GM12878 (cell line): ENCODE data around the gene WDR93. TPM values are rescaled to one million over a fixed set of nuclear protein-coding genes. Genes with fewer than 3 reads are reported as not detected.

Experiments
- ATAC-seq: fragments of 200-7000 bp; cut with Tn5 transposase; 3 replicates; pipeline ENCODE4 v1.9.1; 2020; ENCODE audit warnings: mild to moderate bottlenecking, moderate library complexity
- BruUV-seq: library from RNA; stranded (reverse); fragments of 400-500 nt; replicated peaks from 2 replicates; lab custom pipeline; 2021; lab: Mats Ljungman, UMichigan
- CTCF ChIA-PET: fragments of 300-600 bp; sonication (Branson Sonifier 250); formaldehyde crosslinking; extraction: SDS; loops from one replicate; lab custom pipeline; 2021; ENCODE audit warnings: inconsistent platforms; lab: Yijun Ruan, JAX
- POLR2A ChIA-PET: fragments of 350-600 bp; formaldehyde crosslinking; extraction: SDS; loops from one replicate; lab custom pipeline; 2021; ENCODE audit warnings: inconsistent platforms; lab: Charles Lee
- RAD21 ChIA-PET: fragments of 300-600 bp; sonication (Branson Sonifier 250); formaldehyde crosslinking; loops from one replicate; lab custom pipeline; 2023; ENCODE audit warnings: antibody characterized with exemption; ENCODE audit not compliant: unreplicated experiment; lab: Charles Lee
- SMC1A ChIA-PET: fragments of 300-600 bp; sonication (Branson Sonifier 250); formaldehyde crosslinking; loops from one replicate; lab custom pipeline; 2023; ENCODE audit not compliant: unreplicated experiment, uncharacterized antibody; lab: Charles Lee
- DNase-seq: peaks from one replicate; pipeline ENCODE4 v3.0.0-alpha.2; 2011; ENCODE audit warnings: low read depth, low spot score
- FAIRE-seq: peaks from 3 replicates; lab custom pipeline; 2011; peaks lifted over from hg19 to GRCh38; lab: Jason Lieb, UNC
- H2AFZ ChIP-seq: 2 replicates; pipeline ENCODE4 v1.6.0; 2011; ENCODE audit warnings: low read depth, low read length, control low read depth; ENCODE audit not compliant: control insufficient read depth
- H3K27ac ChIP-seq: 2 replicates; pipeline ENCODE4 v1.5.1; 2011; ENCODE audit warnings: control low read depth; ENCODE audit not compliant: control insufficient read depth, insufficient read depth
- H3K27me3 ChIP-seq, 2 experiments: replicated peaks in 1 of 2; 2 replicates each; pipeline versions ENCODE4 v1.6.0 to v1.6.1; 2011; ENCODE audit warnings: low read length in 1 of 2; ENCODE audit not compliant: control insufficient read depth in 2 of 2, insufficient read depth in 2 of 2
- H3K36me3 ChIP-seq, 2 experiments: 2 replicates each; pipeline ENCODE4 v1.5.1; 2011; ENCODE audit warnings: low read length in 1 of 2; ENCODE audit not compliant: control insufficient read depth in 2 of 2, insufficient read depth in 2 of 2
- H3K4me1 ChIP-seq: 2 replicates; pipeline ENCODE4 v1.6.1; 2011; ENCODE audit warnings: mild to moderate bottlenecking, low read length, moderate library complexity, mixed read lengths; ENCODE audit not compliant: control insufficient read depth, insufficient read depth
- H3K4me2 ChIP-seq: 2 replicates; pipeline ENCODE4 v1.6.0; 2011; ENCODE audit warnings: control low read depth; ENCODE audit not compliant: control insufficient read depth, insufficient read depth
- H3K4me3 ChIP-seq: fragments of 200-600 bp; sonication (generic); 2 replicates; pipeline ENCODE4 v1.5.1; 2016
- H3K79me2 ChIP-seq: 2 replicates; pipeline ENCODE4 v1.6.0; 2011; ENCODE audit warnings: low read length; ENCODE audit not compliant: control insufficient read depth, insufficient read depth
- H3K9ac ChIP-seq: 2 replicates; pipeline ENCODE4 v1.8.0; 2011; ENCODE audit warnings: low read length, control low read depth, mixed read lengths; ENCODE audit not compliant: control insufficient read depth, insufficient read depth
- H3K9me3 ChIP-seq: replicated peaks from 3 replicates; pipeline ENCODE4 v1.5.1; 2011; ENCODE audit warnings: mild to moderate bottlenecking, low read length; ENCODE audit not compliant: control insufficient read depth, insufficient read depth
- H4K20me1 ChIP-seq: 2 replicates; pipeline ENCODE4 v1.6.0; 2011; ENCODE audit not compliant: control insufficient read depth, insufficient read depth
- BHLHE40 ChIP-seq, 2 experiments: fragments of 450-650 bp in 1 of 2; IDR thresholded peaks; 2 replicates each; pipeline ENCODE4 v1.6.1; 2011 to 2017; ENCODE audit warnings: low read depth in 2 of 2, borderline replicate concordance in 1 of 2, improper control_type of control experiment in 1 of 2, low read length in 1 of 2, mild to moderate bottlenecking in 1 of 2
- CBFB ChIP-seq: IDR thresholded peaks from 2 replicates; pipeline ENCODE4 v1.6.1; 2016; ENCODE audit warnings: antibody characterized with exemption, low read depth
- CHD4 ChIP-seq: fragments of 200-600 bp; sonication (generic); IDR thresholded peaks from 2 replicates; pipeline ENCODE4 v1.6.1; 2016; ENCODE audit warnings: mild to moderate bottlenecking
- CTCF ChIP-seq, 3 experiments: IDR thresholded peaks in 2 of 3; conservative IDR thresholded peaks in 1 of 3; 2 replicates each; pipeline ENCODE4 v1.5.1; 2011; ENCODE audit warnings: low read depth in 3 of 3, low read length in 3 of 3, mild to moderate bottlenecking in 3 of 3, control low read depth in 2 of 3, moderate library complexity in 2 of 3, inconsistent platforms in 1 of 3, mixed read lengths in 1 of 3; ENCODE audit not compliant: control insufficient read depth in 2 of 3, insufficient read depth in 1 of 3; ENCODE audit errors: extremely low read depth in 1 of 3
- IKZF2 ChIP-seq, 2 experiments: fragments of 450-650 bp; IDR thresholded peaks; 2 replicates each; pipeline ENCODE4 v1.6.1; 2017; ENCODE audit warnings: mild to moderate bottlenecking in 2 of 2, moderate library complexity in 2 of 2
- RELA ChIP-seq: fragments of 450-650 bp; IDR thresholded peaks from 2 replicates; pipeline ENCODE4 v1.8.0; 2014; ENCODE audit warnings: borderline replicate concordance; ENCODE audit not compliant: partially characterized antibody
- ZNF687 ChIP-seq: fragments of 450-650 bp; IDR thresholded peaks from 2 replicates; pipeline ENCODE4 v1.6.1; 2017; ENCODE audit warnings: mild to moderate bottlenecking, moderate library complexity
- WGBS: methylation state at CpG from one replicate; pipeline ENCODE4 v1.1.6; 2016; ENCODE audit warnings: low lambda C conversion rate; ENCODE audit not compliant: insufficient replicate concordance, insufficient coverage; ENCODE audit errors: missing lambda C conversion rate; 5-methylcytosine and 5-hydroxymethylcytosine counted together
- in situ Hi-C: fragments of 300-500 bp; cut with MboI; formaldehyde crosslinking; loops from 9 replicates; pipeline ENCODE4 v1.14.3; 2018; ENCODE audit warnings: mixed read lengths
- intact Hi-C: fragments of 100-400 bp; cut with micrococcal nuclease; formaldehyde crosslinking; loops from one replicate; pipeline ENCODE4 v1.14.2; 2022; ENCODE audit not compliant: unreplicated experiment
- polyA plus RNA-seq, 11 experiments: library from polyadenylated mRNA; depleted of rRNA in 4 of 11; unstranded in 6 of 11; stranded (reverse) in 5 of 11; fragments of >200 nt; fragmentation: Nextera tagmentation in 4 of 11; fragmentation: Illumina TruSeq in 1 of 11; extraction: Ambion mirVana in 4 of 11; extraction: Trizol in 1 of 11; gene quantifications; 1 replicate in 1 of 11; 2 replicates in 10 of 11; pipeline versions ENCODE4 v1.2.1 to v1.2.3, GENCODE V29; 2011 to 2016; ENCODE audit warnings: inconsistent platforms in 2 of 11, missing spikeins in 2 of 11, low read depth in 1 of 11
- total RNA-seq, 4 experiments: library from RNA; depleted of rRNA in 3 of 4; stranded (reverse); fragments of >200 nt in 3 of 4; fragmentation: Illumina TruSeq in 1 of 4; extraction: Trizol in 1 of 4; gene quantifications; 2 replicates each; pipeline versions ENCODE4 v1.2.1 to v1.2.3, GENCODE V29; 2013 to 2021

Gene WDR93
- total and polyA plus RNA-seq, 10 of the 15 experiments (the other 5 are each of a cell fraction or from before 2014, with no cell fraction given) = not detected

DNA sequence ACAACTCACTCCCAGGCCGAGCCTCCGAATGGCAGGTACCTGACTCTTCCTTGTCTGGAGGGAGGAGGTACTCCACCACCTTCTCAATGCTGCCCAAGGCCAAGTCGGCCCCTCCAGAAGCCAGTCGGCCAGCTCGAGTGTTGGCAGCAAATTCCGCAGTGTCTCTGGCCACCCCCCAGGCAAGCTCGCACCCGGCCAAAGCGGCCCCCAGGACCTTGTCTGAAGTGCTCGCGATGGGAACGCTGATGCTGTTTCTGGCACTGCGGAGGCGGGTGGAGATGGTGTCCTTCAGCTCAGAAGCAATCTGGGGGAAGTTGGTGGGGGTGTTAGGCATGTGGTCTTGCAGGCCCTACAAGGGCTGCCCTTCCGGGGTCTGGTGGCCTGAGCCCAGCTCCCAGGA lies 20.7 kb upstream of the WDR93 start:
- Histone ChIP-seq H3K27me3 (peaks cover 0 to 2% of the 10 kb centered on the region in 2 experiments; a peak in 1 of 4 replicates), H3K4me2 (no peak overlapping the region), H3K36me3 (no peaks in the 10 kb centered on the region), H3K4me3 (no peak overlapping the region), H3K79me2 (no peaks in the 10 kb centered on the region), H3K27ac (no peak overlapping the region), H3K9me3 (no peaks in the 10 kb centered on the region), H3K4me1 (no peaks in the 10 kb centered on the region), H3K9ac (no peak overlapping the region), H4K20me1 (no peaks in the 10 kb centered on the region), H2AFZ (no peak overlapping the region)
- intact Hi-C loops (no loop called here), in situ Hi-C loops (no loop called here)
- WGBS = 56% methylated on average over 15 of the region's 15 CpGs
- BruUV-seq = no TSS peak
- TF ChIP-seq CTCF (IDR thresholded peaks at IDR 0.05 in 2 of 3, conservative IDR thresholded peaks at IDR 0.05 in 1 of 3; ENCODE audit: control insufficient read depth in 2 of 3, extremely low read depth in 1 of 3, insufficient read depth in 1 of 3, low read depth in 3 of 3, low read length in 3 of 3) (no peak), IKZF2 (IDR thresholded peaks at IDR 0.05) (no peak), RELA (no peak), CHD4 (no peak), CBFB (no peak), BHLHE40 (IDR thresholded peaks at IDR 0.05; ENCODE audit: borderline replicate concordance in 1 of 2, low read depth in 2 of 2, low read length in 1 of 2) (no peak), ZNF687 (no peak)
- DNase-seq (no peak), ATAC-seq (no peak), FAIRE-seq (no peak)
- ChIA-PET CTCF (interaction anchor here (0.6 kb wide), 1 partner anchor 9 kb away, joined by 4 read pairs; no protein-coding TSS in a partner anchor), SMC1A (no interaction called here), POLR2A (no interaction called here), RAD21 (no interaction called here)
